HG02678 (cell line): ENCODE data around the gene ATOSB.
"Not testable (repeated sequence)": the region's sequence is repeated elsewhere in the genome, so short reads cannot be mapped to it uniquely, and the experiment has no call there.

Experiments
- ATAC-seq: cut with Tn5 transposase; IDR thresholded peaks from one replicate; pipeline ENCODE4 v1.9.1; 2021; ENCODE audit warnings: mild to moderate bottlenecking, moderate library complexity; ENCODE audit not compliant: unreplicated experiment

Gene ATOSB, protein sequence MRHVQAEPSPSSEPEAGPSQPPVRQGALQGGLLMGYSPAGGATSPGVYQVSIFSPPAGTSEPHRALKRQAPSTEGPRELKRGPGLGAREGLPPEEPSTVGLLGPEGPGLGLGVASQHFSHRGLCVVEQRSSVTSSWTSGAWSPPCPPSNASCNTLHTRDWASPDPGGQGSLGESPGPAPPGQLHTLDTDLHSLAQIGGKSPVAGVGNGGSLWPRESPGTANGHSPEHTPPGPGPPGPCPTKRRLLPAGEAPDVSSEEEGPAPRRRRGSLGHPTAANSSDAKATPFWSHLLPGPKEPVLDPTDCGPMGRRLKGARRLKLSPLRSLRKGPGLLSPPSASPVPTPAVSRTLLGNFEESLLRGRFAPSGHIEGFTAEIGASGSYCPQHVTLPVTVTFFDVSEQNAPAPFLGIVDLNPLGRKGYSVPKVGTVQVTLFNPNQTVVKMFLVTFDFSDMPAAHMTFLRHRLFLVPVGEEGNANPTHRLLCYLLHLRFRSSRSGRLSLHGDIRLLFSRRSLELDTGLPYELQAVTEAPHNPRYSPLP

DNA sequence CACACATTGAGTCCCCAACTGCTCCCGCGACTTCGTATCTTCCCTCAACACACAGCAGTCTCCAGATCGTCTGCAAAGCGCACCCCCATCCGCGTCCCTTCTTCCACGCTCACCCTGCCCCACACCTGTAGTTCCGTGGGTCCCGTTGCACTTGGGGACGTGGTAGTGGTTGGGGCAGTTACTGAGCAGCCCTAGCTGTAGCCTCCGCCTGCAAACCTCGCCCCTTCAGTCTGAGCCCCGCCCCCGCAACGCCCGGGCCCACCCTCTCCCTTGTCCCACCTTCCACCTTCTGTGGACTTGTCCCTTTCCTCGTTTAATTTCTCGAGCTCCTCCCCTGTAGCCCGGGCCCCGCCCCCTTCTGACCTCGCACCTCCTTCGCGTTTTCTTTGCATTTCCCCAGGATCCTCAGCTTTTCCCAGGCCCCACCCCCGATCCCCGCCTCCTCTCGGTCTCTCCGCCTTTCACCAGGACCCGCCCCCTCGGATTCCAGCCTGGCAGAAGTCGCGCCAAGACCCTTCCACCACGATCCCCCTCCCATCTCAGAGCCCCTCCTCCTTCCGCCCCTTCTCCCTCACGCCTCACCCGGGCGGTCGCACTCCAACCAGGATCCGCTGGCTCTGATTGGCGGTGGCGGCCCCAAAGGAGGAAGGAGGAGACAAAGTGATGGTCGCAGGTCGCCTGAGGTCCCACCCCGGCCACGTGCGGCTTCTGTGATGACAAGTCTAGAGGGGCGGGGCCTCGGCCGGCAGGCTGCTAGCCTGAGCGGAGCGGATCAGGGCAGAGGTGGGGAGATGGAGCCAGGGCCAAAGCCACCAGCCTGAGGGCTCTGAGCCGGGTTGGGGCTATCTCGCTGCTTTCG lies at the start of gene ATOSB:
ATOSB (minus strand) TSS at position 183 of the 859 bp plus-strand sequence. CDS start 7,588 bp downstream, outside the sequence.
- ATAC-seq: peak; percentile 57

DNA sequence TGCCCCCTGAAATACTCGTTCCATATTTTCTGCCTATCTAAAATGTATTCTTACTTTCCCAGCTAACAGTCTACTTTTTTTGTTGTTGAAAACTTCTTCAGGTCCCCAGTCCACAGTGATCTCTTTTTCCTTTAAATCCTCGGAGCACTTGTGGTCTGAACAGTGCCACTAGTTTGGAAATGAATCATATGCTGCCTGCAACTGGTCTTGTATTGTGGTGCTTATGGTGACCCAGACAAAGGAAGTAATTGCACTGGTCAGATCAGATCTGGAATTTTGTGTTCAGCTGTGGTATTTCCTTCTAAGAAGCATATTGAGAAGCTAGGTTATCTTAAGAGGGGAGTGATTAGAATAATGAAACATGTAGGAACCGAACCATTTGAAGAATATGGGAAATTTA lies 49.0 kb upstream of the ATOSB start:
- ATAC-seq: no peak

DNA sequence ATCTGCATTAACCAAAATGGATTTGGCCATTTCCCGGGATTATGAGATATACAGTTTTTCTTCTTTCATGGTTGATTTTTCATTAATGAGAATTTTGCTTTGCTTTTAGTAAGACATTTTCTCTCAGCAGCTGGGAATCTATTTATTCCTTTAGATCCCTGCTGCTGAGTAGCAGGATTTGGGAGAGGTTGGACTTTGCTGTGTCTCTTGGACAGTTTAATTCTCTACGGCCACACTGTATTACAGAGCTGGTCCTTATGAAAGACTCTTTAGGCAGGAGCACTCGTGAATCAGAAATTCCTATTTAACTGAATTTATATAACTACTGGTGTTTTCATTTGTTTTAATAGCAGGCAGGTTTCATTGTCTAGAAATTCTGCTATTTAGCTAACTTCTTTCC lies 47.8 kb upstream of the ATOSB start:
- no peak for ATAC-seq

DNA sequence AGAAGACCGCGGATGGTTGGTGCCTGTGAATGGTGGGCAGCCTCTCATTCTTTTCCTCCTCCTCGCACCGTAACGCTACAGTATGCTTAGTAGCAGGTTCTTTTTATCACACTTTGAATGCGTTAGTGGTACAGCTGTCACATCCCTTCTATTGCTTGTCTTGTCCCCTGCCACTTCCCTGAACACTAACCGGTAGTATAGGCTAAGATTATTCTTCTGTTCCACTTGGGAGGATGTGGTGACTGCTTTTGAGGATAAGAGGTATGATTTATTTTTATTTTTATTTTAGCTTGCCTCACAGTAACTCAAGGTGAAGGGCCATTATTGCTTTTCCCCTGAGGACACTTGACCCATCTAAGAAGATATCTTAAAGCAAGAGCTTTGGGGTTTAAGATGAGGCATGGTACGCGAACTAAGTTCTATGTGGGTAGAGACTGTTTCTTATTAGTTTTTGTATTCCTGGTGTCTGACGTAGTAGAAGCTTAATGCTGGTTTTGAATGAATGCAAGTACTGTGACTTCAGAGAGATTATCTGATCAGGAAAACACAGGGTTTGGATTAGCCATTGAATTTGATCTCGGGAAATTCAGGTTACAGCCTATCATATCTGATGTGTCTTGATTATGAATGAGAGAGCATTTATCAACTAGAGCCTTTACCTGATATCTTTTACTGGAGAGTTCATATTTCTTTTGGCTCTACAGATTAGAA lies 47.1 kb upstream of the ATOSB start:
- no peak for ATAC-seq

DNA sequence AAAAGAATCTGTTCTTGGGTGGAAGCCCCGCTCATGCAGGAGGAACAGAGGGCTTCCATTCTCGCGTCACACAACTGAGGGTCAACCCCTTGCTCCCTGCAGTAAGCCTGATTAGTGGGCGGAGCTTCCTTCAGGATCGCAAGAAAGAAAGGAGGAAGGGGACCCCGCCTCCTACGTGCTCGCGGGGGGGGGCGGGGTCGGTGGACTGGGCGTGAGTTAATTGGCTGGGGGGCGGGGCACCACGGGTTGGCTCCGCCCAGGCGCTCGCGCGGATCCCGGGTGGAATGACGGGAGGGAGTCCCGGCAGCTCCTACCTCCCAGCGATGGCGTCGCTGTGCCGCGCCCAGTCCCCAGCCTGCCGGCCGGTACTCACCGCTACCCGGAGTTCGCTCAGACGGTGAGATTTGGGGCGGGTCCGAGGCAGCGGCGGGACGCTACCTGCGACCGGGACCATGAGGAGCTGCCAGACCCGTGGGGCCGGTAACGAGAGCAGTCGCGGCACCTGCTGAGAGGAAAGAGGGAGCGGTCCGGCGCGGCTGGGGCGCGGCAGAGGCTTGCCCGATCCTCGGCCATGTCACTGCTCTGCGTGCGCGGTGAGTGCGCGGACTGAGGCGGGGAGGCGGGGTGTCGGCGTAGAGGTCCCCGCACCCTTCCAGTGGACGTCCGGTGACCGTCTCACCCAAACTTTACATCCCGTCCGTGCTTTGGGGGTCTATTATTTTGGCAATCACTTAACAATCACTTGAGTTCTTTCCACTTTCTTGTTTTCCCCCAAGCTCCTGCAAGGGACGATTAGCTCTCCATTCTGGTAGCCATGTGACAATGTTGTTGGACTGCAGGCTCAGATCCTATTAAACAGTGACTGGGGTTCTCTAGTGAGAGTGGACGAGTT lies 46.3 kb upstream of the ATOSB start, which contains the start of gene UNC13B:
UNC13B (plus strand) TSS at position 297 of the 892 bp plus-strand sequence; CDS start at position 572, 275 bp downstream.
- peak; percentile 76 for ATAC-seq

DNA sequence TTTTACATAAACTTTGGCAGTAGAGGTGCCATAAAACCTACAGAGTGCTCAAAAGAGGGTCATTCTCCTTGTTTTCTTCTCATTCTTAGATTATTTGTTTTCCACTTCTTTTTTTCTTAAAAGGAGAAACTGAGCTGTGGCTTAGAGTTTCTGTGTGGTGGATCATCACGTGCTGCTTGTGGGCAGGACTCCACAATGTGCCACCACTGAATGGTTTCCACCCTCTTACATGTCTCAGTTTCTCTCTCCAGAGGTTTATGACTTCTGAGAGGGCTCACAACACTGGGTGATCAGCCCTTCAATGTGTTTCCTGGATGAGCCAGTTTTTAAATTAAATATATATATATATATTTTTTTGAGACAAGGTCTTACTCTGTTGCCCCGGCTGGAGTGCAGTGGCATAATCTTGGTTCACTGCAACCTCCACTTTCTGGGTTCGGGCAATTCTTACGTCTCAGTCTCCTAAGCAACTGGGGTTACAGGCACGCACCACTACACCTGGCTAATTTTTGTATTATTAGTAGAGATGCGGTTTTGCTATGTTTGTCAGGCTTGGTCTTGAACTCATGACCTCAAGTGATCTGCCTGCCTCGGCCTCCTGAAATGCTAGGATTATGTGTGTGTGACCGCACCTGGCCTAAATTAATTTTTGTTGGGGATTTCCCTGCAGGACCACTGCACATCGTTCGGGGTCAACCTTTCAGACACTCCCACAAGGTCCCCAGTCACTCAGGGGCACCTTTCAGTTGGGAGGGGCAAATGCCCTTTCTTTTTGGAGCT lies 43.0 kb upstream of the ATOSB start:
- ATAC-seq: no peak

DNA sequence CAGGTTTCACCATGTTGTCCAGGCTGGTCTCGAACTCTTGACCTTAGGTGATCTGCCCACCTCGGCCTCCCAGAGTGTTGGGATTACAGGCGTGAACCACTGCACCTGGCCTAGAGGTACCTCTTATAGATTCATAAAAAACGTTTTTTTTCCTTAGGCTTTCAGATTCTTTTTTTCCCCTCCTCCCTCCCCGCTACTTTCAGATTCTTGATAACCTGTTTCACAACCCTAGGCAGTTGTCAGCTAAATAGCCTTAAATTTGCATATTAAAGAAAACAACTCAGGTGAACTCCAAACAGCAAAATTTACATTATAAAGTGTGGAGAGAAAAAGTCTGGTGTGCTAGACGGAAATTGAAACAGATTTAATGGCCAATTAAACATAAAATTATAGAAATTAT lies 42.2 kb upstream of the ATOSB start:
- ATAC-seq: not testable (repeated sequence)

DNA sequence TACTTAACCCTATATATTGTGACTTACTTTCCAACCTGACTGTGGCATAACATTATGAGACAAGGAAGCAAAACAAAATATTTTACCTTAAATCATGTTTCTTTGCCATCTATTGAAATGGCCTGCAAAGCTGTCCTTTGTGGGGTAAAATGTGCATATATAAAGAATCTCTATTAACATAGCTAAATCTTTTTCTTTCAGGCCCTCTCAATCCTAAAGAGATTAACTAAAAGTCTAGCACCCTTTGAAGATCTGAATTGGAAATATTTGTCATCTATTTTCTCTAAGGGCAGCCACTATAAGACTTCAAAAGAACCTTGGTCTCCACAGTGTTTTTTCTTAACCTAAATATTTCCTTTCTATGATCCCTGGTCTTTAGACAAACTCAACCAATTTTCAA lies 41.1 kb upstream of the ATOSB start:
- no peak for ATAC-seq

DNA sequence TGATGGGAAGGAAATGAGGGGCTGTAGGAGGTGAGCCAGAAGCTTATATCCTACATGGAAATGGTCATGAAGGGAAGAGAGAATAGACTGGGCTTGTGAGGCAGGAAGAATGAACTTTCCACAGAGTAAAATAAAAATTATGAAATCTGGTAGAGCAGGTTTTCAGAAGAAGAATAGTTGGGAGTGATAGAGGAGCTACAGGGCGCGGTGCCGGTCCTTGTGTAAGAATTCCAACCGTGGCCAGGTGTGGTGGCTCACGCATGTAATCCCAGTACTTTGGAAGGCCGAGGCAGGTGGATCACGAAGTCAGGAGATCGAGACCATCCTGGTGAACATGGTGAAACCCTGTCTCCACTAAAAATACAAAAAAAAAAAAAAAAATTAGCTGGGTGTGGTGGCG lies 37.3 kb upstream of the ATOSB start:
- ATAC-seq: no peak

DNA sequence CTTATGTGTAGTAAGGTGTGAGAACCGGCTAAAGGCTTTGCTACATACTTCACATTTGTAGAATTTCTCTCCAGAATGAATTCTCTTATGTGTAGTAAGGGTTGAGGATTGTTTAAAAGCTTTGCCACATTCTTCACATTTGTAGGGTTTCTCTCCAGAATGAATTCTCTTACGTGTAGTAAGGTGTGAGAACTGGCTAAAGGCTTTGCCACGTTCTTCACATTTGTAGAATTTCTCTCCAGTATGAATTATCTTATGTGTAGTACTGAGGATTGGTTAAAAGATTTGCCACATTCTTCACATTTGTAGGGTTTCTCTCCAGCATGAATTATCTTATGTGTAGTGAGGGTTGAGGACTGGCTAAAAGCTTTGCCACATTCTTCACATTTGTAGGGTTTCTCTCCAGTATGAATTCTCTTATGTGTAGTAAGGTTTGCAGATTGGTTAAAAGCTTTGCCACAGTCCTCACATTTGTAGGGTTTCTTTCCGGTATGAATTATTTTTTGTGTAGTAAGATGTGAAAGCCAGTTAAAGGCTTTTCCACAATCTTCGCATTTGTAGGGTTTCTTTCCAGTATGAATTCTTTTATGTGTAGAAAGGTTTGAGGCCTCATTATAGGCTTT lies 32.4 kb upstream of the ATOSB start:
- not testable (repeated sequence) for ATAC-seq

DNA sequence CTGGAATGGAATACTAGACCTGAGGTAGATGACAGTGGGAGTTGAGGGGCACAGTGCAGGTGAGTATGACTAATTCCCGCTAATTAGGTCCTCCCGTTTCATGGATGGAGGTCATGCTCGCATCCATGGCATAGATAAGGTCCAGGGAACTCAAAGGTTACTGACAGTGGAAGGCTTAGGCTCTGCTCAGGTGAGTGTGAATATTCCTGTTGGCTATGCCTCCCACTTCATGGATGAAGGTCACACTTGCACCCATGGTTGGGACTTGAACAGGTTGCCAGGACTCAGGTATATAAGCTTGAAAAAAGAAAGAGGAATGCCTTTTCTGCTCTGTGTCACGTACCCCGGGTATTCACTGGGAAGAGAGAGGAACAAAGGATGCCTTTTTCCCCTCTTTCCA lies 26.4 kb upstream of the ATOSB start:
- no peak for ATAC-seq

DNA sequence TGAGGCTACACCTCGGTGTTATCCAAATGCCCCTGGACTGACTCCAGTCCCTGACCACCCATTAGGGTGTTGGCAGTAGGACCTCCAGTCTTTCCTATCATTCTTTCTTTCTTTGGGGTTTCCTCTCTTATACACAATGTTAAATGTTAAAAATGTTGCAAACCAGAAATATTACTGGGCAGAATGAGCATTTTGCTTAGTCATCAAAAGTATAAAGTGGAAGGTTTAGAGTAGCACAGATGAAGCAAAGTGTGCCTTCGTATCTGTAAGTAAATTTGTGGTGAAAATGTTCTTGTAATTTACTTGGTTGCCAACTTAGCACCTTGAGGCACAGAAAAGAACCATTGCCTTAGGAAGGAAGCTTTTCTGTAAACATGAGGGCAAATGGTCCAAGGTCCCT lies 24.4 kb upstream of the ATOSB start:
- no peak for ATAC-seq

DNA sequence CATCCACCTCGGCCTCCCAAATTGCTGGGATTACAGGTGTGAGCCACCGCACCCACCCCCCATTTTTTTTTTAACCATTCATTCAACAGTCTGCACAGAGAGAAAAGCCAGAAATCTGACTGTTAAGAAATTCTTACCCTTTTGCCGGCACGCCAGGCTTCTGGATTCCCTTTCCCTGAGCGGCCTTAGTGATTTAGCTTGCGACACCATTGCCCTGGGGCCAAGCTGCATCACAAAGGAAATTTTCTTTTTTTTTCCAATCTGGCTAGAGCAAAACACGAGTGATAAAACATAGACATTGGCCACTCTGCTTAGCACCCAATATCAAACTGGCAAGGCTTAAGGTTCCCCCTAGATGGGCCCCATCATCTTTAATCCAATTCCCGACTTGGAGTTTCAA lies 21.2 kb upstream of the ATOSB start:
- ATAC-seq: no peak

DNA sequence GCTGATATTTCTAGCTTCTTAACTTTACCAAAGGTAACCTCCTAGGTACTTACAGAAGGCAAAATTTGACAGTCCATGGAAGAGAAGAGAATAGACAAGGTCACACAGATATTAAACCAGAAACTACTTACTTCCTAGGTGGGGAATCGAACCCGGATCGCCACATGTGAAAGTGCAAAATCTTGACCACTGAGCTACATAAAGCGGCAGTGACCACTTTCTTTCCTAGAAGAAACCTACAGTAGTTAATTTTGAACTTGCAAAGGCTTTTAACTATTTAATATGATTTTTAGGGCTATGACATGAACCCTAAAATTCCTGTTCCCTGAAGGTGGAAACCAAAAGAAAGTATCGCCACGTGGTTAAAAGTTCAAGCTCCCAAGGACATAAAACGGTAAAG lies 20.3 kb upstream of the ATOSB start:
- ATAC-seq: no peak

DNA sequence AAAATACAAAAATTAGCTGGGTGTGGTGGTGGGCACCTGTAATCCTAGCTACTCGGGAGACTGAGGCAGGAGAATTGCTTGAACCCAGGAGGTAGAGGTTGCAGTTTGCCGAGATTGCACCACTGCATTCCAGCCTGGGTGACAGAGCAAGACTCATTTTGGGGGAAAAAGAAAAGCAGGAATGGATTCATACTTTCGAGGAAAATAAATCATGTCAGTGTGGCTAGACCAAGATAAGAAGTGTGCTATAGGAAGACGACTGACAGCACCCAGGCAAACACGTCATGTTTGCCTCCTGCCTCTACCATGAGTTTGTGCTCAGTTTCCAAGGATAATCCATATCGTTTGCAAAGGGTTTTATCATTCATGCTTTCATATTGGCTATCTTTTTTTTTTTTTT lies 19.3 kb upstream of the ATOSB start:
- no peak for ATAC-seq

DNA sequence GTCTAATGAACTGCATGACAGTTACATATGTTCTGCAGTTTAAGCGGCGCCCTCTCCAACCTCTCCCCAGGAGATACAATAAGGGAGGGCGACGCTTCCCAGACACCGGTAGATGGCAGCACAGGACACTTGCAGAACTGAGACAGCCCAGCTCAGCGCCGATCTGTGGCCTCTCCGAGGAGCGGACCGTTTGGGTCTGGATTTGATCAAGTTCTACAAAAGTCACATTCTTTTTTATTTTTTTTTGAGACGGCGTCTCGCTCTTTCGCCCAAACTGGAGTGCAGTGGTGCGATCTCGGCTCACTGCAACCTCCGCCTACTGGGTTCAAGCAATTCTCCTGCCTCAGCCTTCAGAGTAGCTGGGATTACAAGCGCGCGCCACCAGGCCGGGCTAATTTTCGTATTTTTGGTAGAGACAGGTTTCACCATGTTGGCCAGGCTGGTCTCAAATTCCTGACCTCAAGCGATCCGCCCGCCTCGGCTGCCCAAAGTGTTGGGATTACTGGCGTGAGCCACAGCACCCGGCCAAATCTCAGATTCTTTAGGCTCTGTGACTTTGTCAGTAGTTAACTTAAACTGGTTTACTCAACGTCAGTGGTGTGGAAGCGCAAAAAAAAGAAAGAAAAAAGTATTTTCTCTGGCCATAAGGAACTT lies 1.4 kb upstream of the ATOSB start:
- ATAC-seq: peak; percentile 53

DNA sequence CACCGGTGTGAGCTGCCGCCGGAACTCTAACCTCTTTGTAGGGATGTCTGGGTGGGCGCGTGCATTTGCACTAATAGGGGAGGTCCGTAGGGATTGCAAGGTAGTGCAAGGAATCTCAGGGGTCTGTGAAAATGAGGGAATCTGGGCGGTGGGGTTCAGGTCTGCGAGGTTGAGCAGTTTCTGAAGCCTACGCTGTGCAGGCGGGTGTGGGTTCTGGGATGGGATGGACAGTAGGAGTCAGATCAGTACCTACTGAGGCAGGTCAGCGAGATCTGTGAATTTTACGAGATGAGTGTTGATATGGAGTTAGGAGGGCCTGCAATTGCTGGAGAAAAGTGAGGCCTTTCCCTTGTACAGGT lies 856 bp upstream of the ATOSB start:
- no peak for ATAC-seq

DNA sequence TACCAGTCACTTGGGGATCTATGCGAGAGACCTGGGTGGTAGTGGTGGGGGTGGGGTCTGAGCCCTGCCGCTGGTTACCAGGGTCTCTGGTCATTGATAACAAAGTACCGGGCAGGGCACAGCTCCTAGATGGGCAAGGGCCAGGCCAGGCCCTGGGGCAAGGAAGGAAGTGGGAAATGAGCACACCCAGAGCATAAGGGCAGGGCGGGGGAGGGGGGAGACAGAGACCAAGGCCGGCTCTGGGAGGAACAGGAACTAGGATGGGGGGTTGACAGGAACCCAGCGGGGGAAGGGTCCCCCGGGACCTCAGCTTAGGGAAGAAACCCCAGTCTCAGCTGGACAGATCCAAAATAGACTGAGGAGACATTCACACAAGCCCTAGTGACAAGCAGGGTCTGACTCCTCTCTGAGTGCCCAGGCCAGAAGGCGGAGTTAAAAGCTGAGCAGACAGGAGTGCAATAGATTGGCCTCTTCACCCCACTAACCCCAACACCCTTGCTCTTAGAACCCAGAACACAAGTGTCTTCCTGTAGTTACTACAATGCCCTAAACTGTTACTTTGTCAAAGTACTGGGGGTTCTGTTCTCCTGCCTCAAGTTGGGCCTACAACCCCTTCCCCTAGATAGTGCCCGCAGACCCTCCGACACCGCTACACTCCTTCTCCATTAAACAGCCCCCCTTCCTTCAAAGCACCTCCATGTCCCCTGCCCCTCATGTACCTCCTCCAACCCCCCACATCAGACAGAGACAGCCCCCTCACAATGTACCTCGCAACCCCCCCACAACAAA lies 628 bp downstream of the ATOSB start:
- ATAC-seq: no peak
